GM12875 (cell line): ENCODE measurements around the gene DDX54.
"Not testable (repeated sequence)": the region's sequence is repeated elsewhere in the genome, so short reads cannot be mapped to it uniquely, and the experiment has no call there.

Source experiments
- H3K4me3 ChIP-seq: one replicate; pipeline ENCODE4 v1.5.1; 2011; ENCODE audit warnings: low read depth, low read length, control low read depth
- TF ChIP-seq, protein P1 (sequence below): IDR thresholded peaks from 2 replicates; pipeline ENCODE4 v1.5.1; 2011; ENCODE audit warnings: low read depth, mild to moderate bottlenecking, control low read depth, inconsistent platforms, low read length, moderate library complexity, borderline replicate concordance; ENCODE audit not compliant: insufficient read depth

Gene DDX54

DNA sequence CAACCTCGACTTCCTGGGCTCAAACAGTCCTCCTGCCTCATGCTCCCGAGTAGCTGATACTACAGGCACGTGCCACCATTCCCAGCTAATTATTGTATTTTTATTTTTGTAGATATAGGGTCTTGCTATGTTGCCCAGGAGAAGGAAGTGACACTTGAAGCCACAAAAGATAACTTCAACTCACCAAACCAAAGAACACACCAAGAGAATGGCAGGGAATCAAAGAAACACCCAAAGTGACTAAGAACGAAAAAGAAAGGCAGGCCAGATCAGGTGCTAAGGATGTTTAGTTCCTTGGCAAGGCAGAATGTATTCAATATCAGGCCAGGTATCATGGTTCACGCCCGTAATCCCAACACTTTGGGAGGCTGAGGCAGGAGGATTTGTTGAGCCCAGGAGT lies 25.9 kb upstream of the DDX54 start:
- TF ChIP-seq, protein P1, sequence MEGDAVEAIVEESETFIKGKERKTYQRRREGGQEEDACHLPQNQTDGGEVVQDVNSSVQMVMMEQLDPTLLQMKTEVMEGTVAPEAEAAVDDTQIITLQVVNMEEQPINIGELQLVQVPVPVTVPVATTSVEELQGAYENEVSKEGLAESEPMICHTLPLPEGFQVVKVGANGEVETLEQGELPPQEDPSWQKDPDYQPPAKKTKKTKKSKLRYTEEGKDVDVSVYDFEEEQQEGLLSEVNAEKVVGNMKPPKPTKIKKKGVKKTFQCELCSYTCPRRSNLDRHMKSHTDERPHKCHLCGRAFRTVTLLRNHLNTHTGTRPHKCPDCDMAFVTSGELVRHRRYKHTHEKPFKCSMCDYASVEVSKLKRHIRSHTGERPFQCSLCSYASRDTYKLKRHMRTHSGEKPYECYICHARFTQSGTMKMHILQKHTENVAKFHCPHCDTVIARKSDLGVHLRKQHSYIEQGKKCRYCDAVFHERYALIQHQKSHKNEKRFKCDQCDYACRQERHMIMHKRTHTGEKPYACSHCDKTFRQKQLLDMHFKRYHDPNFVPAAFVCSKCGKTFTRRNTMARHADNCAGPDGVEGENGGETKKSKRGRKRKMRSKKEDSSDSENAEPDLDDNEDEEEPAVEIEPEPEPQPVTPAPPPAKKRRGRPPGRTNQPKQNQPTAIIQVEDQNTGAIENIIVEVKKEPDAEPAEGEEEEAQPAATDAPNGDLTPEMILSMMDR = no peak
- H3K4me3 ChIP-seq = no peak overlapping the region

DNA sequence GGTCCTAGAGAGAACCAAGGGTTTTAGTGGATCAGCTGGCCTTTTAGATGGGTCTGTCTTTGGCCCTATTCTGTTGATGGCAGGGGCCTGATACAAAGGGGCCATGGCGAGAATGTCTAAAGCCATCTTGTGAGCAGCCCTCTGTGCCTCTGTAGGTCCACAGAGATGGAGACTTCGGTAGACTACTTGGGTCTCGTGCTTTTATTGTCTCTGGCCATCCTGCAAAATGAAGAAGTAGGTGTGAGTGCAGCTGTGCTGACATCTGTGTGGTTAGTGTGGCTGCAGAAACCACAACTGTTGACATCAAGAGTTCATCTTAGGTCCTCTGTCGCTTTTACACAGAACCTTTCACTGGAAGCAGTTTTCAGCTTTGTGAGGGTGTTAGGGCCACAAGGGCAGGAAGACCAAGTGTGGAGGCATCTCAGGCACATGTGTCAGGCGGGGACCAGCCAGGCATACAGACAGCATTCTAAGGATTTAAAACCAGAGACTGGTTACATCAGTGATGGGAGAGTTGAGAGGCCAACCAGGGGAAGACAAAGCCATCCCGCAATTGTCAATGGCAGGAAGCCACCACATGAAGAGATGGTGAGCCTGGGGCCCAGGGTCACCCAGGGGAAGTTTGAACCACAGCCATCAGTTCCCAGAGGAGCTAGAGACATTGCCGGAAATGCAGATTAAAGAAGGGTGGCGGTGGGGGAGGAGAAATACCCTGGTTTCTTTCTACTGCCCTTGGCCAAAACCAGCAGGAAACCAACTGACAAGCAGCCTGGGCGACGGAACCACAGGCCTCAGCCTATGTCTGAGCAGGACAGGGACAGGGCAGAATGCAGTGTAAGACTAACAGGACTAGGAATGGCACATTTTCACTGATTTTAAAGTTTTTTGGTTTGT lies 23.0 kb upstream of the DDX54 start:
- TF ChIP-seq, protein P1 = no peak

DNA sequence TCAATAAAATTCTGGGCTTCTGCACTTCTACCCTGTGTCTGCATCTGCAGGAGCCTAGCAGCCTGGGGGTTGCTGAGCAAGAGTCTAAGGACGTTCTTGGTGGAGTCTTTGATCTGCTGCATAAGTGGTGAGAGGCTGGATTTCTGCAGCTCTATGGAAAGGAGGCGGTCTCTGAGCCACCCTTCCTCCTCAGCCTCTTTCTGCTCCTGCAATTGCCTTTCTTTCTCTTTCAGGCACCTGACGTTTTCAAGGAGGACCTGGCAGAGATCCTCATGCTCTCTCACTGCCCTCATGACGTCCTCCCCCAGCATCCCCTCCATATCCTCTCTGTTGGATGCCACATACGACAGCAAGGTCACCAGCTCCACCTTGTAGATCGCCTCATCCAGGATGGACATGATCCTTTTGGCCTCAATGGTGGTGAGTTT lies 22.3 kb upstream of the DDX54 start:
- TF ChIP-seq, protein P1 = no peak
- H3K4me3 ChIP-seq = no peak overlapping the region

More for the DNA sequence above, 23.0 kb upstream of the DDX54 start:
- no peak overlapping the region for H3K4me3 ChIP-seq

DNA sequence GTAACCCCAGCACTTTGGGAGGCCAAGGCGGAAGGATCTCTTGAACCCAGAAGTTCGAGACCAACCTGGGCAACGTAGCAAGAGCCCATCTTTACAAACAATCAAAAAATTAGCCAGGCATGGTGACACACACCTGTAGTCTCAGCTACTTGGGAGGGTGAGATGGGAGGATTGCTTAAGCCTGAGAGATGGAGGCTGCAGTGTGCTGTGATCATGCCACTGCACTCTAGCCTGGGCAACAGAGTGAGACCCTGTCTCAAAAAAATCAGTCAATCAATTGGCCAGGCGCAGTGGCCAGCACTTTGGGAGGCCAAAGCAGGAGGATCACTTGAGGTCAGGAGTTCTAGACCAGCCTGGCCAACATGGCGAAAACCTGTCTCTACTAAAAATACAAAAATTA lies 21.5 kb upstream of the DDX54 start:
- not testable (repeated sequence) for H3K4me3 ChIP-seq

DNA sequence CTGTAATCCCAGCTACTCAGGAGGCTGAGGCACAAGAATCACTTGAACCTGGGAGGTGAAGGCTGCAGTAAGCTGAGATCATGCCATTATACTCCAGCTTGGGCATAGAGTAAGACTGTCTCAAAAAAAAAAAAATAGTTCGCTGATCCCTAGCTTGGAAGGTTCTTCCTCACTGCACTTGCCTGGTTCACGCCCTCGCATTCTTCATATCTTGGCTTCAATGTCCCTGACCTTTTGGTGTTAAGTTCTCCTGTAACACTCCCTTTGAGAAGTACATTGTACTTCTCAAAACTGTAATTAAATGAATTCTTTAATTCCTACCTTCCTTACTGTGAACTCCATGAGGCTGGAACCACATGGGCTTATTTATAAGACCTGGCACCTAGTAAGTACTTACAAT lies 19.5 kb upstream of the DDX54 start:
- TF ChIP-seq, protein P1 = no peak
- no peak overlapping the region for H3K4me3 ChIP-seq

DNA sequence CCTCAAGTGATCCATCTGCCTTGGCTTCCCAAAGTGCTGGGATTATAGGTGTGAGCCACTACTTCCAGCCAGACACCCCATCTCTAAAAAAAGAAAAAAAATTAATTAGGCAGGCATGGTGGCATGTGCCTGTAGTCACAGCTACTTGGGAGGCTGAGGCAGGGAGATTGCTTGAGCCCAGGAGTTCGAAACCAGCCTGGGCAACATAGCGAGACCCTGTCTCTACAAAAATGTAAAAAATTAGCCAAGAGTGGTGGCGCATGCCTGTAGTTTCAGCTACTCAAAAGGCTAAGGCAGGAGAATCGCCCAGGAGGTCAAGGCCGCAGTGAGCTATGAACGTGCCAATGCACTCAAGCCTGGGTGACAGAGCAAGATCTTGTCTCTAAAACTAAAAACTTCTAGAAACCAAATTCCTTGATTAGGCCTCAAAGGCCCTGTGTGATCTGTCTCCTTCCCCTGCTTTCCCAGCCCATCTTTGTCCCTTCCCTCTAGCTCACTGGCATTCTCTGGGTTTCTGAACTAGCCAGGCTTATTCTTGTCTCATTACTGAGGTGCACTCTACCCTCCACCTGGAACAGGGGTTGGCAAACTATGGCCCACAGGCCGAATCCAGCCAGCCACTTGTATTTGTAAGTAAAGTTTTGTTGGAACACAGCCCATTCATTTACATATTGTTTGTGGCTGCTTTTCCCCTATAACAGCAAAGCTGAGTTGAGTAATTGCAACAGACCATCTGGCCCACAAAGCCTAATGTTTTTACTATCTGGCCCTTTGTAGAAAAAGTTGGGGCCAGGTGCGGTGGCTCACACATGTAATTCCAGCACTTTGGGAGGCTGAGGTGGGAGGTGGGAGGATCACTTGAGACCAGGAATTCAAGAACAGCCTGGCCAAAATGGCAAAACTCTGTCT lies 18.8 kb upstream of the DDX54 start:
- TF ChIP-seq, protein P1 = no peak
- H3K4me3 ChIP-seq = no peak overlapping the region

DNA sequence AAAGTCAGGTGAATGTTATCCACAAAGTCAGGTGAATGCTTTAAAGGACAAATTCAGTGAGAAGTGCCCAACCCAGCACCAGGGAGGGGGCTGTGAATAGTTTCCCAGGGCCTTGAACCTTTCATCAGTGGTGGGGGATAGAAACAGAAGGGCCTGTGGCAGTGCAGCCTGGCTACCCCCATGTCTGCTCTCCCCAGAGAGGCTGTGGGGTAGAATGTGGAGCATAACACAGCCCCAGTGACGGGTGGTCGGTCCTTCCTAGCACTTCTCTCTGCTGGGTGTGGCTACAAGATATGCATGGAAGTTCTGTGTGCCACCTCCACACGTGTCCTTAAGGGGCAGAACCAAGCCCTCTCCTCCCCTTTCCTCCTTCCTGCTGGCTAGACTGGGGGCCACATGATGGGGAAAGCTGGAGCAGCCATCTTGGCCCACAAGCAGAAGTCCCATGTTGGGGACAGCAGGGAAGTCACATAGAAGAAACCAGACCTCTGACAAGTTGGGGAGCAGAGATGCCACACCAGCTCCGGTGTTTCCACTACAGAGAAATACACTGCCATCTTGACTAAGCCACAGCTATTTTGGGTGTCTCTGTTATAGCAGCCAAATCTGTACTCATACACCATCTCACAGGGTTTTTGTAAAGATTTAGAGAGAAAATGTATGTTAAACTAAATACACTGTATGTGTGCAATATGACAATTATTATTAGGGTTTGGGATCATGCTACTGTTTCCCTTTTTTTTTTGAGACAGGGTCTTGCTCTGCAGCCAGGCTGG lies 17.2 kb upstream of the DDX54 start:
- no peak overlapping the region for H3K4me3 ChIP-seq
- TF ChIP-seq, protein P1 = no peak
